BJ (cell line): ENCODE data around the gene LCA5. TPM values are rescaled to one million over a fixed set of nuclear protein-coding genes. Genes with fewer than 3 reads are reported as not detected.

Experiments used
- CTCF ChIA-PET: fragments of 350-600 bp; formaldehyde crosslinking; extraction: SDS; loops from one replicate; lab custom pipeline; 2021; ENCODE audit warnings: antibody characterized with exemption, inconsistent platforms; lab: Yijun Ruan, JAX
- POLR2A ChIA-PET: fragments of 300-600 bp; sonication (Branson Sonifier 250); formaldehyde crosslinking; extraction: SDS; loops from one replicate; lab custom pipeline; 2021; ENCODE audit warnings: antibody characterized with exemption; lab: Charles Lee
- DNase-seq: peaks from one replicate; pipeline ENCODE4 v3.0.0-alpha.2; 2011; ENCODE audit warnings: low read depth
- H3K27me3 ChIP-seq: 2 replicates; pipeline ENCODE4 v1.6.0; 2011; ENCODE audit warnings: low read length; ENCODE audit not compliant: control insufficient read depth, insufficient read depth
- H3K36me3 ChIP-seq: 2 replicates; pipeline ENCODE4 v1.5.1; 2011; ENCODE audit warnings: low read length; ENCODE audit not compliant: control insufficient read depth, insufficient read depth
- H3K4me3 ChIP-seq: 2 replicates; pipeline ENCODE4 v1.5.1; 2011; ENCODE audit warnings: low read depth, mild to moderate bottlenecking, control low read depth, low read length
- polyA plus RNA-seq: library from polyadenylated mRNA; depleted of rRNA; stranded (reverse); fragments of >200 nt; gene quantifications from 2 replicates; pipeline ENCODE4 v1.2.3, GENCODE V29; 2011
- TF ChIP-seq, protein P1 (sequence below): IDR thresholded peaks from 2 replicates; pipeline ENCODE4 v1.5.1; 2011; ENCODE audit warnings: low read depth, mild to moderate bottlenecking, control low read depth, inconsistent platforms, low read length, moderate library complexity; ENCODE audit not compliant: insufficient read depth

Gene LCA5
- polyA plus RNA-seq, 1 experiment: 0.94 TPM

DNA sequence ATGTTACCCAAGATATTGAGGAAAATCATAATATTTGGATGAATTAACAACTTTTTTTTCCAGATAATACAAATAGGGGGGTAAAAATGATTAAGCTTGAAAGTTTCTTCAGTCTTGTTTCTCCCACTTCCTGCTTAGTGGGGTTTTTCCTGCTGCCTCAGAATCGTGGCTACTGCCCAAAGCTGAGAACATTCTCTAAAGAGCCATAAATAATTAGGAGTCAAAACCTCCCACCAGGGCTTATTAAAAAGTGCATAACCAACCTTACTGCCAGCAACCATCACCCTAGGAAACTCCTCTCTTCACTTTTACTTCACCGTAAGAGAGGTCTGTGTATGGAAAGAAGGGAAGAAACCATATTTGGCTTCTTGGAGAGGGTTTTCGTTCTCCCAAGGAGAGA, 9.0 kb upstream of the LCA5 start:
- no peaks in the 10 kb centered on the region for H3K27me3 ChIP-seq
- no peak overlapping the region for H3K4me3 ChIP-seq
- ChIA-PET POLR2A (no interaction called here), CTCF (no interaction called here)
- H3K36me3 ChIP-seq: peaks cover 2% of the 10 kb centered on the region; the same call in 1 of the 2 replicates
- no peak for DNase-seq
- TF ChIP-seq, protein P1, sequence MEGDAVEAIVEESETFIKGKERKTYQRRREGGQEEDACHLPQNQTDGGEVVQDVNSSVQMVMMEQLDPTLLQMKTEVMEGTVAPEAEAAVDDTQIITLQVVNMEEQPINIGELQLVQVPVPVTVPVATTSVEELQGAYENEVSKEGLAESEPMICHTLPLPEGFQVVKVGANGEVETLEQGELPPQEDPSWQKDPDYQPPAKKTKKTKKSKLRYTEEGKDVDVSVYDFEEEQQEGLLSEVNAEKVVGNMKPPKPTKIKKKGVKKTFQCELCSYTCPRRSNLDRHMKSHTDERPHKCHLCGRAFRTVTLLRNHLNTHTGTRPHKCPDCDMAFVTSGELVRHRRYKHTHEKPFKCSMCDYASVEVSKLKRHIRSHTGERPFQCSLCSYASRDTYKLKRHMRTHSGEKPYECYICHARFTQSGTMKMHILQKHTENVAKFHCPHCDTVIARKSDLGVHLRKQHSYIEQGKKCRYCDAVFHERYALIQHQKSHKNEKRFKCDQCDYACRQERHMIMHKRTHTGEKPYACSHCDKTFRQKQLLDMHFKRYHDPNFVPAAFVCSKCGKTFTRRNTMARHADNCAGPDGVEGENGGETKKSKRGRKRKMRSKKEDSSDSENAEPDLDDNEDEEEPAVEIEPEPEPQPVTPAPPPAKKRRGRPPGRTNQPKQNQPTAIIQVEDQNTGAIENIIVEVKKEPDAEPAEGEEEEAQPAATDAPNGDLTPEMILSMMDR: no peak

DNA sequence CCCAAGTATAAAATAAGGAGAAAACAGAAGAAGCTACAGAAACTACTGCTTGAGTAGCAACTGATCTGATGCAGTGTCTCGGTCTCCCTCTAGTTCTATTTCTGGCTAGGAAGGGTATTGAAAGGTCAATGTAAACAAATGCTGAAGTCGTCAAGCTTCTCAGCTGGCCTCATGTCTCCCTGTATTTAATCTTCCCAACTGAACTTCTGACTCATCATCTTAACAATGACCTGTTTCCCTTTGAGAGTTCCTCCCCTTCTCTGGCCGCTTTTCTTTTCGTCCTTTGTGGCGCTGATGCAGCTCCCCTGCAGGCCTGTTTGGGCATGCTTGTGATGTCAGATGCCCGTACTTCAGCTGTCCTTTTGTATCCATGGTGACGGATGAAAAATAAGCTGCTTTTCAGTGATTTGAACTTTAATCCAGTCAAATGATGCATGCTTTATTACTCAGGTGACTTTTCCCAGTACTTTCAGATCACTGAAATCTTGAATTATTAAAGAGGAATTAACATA, 7.8 kb upstream of the LCA5 start:
- TF ChIP-seq, protein P1: peak; percentile 69
- no peaks in the 10 kb centered on the region for H3K27me3 ChIP-seq
- CTCF ChIA-PET: interaction anchor here (0.7 to 1.6 kb wide), 4 partner anchors 10 to 59 kb away, joined by 3 to 7 read pairs (median 5); no protein-coding TSS in a partner anchor
- POLR2A ChIA-PET: no interaction called here
- H3K36me3 ChIP-seq: peaks cover 2% of the 10 kb centered on the region; the same call in 1 of the 2 replicates
- H3K4me3 ChIP-seq: 0 out of 2 replicates have a peak overlapping the region, but pooled peaks have one; percentile 12
- peak; percentile 93 for DNase-seq

DNA sequence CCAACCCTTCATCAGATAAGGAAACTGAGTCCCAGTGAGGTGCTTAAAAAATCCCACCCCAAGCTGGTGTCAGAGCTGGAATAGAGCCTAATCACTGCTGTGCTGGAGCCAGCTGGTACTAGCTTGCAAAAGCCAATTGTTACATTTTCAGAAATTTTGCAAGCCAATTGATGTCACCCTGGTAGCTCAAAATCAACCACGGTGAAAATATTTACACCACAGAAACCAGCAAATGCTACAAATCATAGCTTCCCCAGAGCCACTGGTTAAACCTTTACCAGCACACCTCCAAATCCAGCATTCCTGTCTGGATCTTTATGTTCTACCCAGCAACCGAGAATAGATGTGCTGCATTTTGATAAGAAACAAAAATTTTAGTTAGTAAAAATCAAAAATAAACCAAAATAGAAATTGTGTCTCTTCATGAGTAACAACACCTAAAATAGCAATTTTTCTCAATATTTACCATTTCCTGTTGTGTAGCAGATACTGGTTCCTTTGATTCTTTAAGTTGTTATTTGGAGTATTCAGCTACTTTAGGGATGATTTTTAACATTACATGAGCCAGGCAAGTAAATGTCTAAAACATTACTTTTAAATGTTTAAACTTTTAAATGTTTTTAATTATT, 7.2 kb upstream of the LCA5 start:
- POLR2A ChIA-PET: no interaction called here
- Histone ChIP-seq H3K36me3 (peaks cover 2% of the 10 kb centered on the region; the same call in 1 of the 2 replicates), H3K27me3 (no peaks in the 10 kb centered on the region), H3K4me3 (no peak overlapping the region)
- no peak for DNase-seq
- CTCF ChIA-PET: interaction anchor here (0.7 to 1.6 kb wide), 4 partner anchors 11 to 60 kb away, joined by 3 to 7 read pairs (median 5); no protein-coding TSS in a partner anchor
- TF ChIP-seq, protein P1: no peak

DNA sequence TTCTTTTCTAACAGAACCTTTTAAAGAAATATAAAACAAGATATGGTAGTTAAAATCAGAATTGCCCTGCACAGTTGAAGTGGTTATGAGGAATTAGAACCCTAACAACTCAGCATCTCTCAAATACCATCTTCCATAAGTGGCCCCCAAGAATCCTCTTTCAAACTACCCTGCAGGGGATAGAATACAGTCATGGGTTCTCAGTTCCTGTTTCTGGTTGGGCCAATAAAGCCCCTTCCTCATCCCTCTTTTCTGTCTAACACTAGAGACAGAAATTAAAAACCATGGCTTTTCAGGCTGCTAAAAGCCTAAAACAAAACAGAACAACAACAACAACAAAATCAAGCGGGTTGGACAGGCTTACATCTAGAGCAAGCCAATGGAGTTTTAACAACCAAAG, 6.7 kb upstream of the LCA5 start:
- CTCF ChIA-PET: interaction anchor here (1.6 kb wide), 2 partner anchors 11 to 14 kb away, joined by 6 to 7 read pairs; no protein-coding TSS in a partner anchor
- H3K36me3 ChIP-seq: peaks cover 2% of the 10 kb centered on the region; the same call in 1 of the 2 replicates
- TF ChIP-seq, protein P1: no peak
- H3K4me3 ChIP-seq: no peak overlapping the region
- POLR2A ChIA-PET: no interaction called here
- H3K27me3 ChIP-seq: no peaks in the 10 kb centered on the region
- DNase-seq: no peak

DNA sequence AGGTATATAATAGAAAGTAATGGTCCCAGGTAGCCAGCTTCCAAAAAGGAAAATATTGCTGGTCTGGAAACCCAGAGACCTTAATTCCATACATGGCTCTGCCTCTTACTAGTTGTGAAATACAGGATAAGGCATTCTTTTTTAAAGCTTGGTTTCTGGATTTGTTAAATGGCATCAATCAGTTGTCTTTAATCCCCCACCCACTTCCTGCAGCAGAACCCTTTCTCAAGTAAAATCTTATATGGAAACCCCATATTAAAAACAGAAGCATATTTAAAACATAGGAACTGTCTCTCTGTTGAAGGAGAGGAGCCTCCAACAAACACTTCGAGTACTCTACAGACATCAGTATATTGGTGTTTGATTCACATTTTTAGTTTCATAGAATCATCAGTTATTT, 6.2 kb upstream of the LCA5 start:
- Histone ChIP-seq H3K36me3 (peaks cover 2% of the 10 kb centered on the region; the same call in 1 of the 2 replicates), H3K4me3 (no peak overlapping the region), H3K27me3 (no peaks in the 10 kb centered on the region)
- ChIA-PET CTCF (no interaction called here), POLR2A (no interaction called here)
- DNase-seq: no peak
- TF ChIP-seq, protein P1: no peak
